GM12878 (cell line): ENCODE data around the gene FFAR1. TPM values are rescaled to one million over a fixed set of nuclear protein-coding genes. Genes with fewer than 3 reads are reported as not detected.

Source experiments
- ATAC-seq: fragments of 200-7000 bp; cut with Tn5 transposase; 3 replicates; pipeline ENCODE4 v1.9.1; 2020; ENCODE audit warnings: mild to moderate bottlenecking, moderate library complexity
- BruUV-seq: library from RNA; stranded (reverse); fragments of 400-500 nt; replicated peaks from 2 replicates; lab custom pipeline; 2021; lab: Mats Ljungman, UMichigan
- CTCF ChIA-PET: fragments of 300-600 bp; sonication (Branson Sonifier 250); formaldehyde crosslinking; extraction: SDS; loops from one replicate; lab custom pipeline; 2021; ENCODE audit warnings: inconsistent platforms; lab: Yijun Ruan, JAX
- POLR2A ChIA-PET: fragments of 350-600 bp; formaldehyde crosslinking; extraction: SDS; loops from one replicate; lab custom pipeline; 2021; ENCODE audit warnings: inconsistent platforms; lab: Charles Lee
- RAD21 ChIA-PET: fragments of 300-600 bp; sonication (Branson Sonifier 250); formaldehyde crosslinking; loops from one replicate; lab custom pipeline; 2023; ENCODE audit warnings: antibody characterized with exemption; ENCODE audit not compliant: unreplicated experiment; lab: Charles Lee
- SMC1A ChIA-PET: fragments of 300-600 bp; sonication (Branson Sonifier 250); formaldehyde crosslinking; loops from one replicate; lab custom pipeline; 2023; ENCODE audit not compliant: unreplicated experiment, uncharacterized antibody; lab: Charles Lee
- DNase-seq: peaks from one replicate; pipeline ENCODE4 v3.0.0-alpha.2; 2011; ENCODE audit warnings: low read depth, low spot score
- FAIRE-seq: peaks from 3 replicates; lab custom pipeline; 2011; peaks lifted over from hg19 to GRCh38; lab: Jason Lieb, UNC
- H2AFZ ChIP-seq: 2 replicates; pipeline ENCODE4 v1.6.0; 2011; ENCODE audit warnings: low read depth, low read length, control low read depth; ENCODE audit not compliant: control insufficient read depth
- H3K27ac ChIP-seq: 2 replicates; pipeline ENCODE4 v1.5.1; 2011; ENCODE audit warnings: control low read depth; ENCODE audit not compliant: control insufficient read depth, insufficient read depth
- H3K27me3 ChIP-seq, 2 experiments: replicated peaks in 1 of 2; 2 replicates each; pipeline versions ENCODE4 v1.6.0 to v1.6.1; 2011; ENCODE audit warnings: low read length in 1 of 2; ENCODE audit not compliant: control insufficient read depth in 2 of 2, insufficient read depth in 2 of 2
- H3K36me3 ChIP-seq, 2 experiments: 2 replicates each; pipeline ENCODE4 v1.5.1; 2011; ENCODE audit warnings: low read length in 1 of 2; ENCODE audit not compliant: control insufficient read depth in 2 of 2, insufficient read depth in 2 of 2
- H3K4me1 ChIP-seq: 2 replicates; pipeline ENCODE4 v1.6.1; 2011; ENCODE audit warnings: mild to moderate bottlenecking, low read length, moderate library complexity, mixed read lengths; ENCODE audit not compliant: control insufficient read depth, insufficient read depth
- H3K4me2 ChIP-seq: 2 replicates; pipeline ENCODE4 v1.6.0; 2011; ENCODE audit warnings: control low read depth; ENCODE audit not compliant: control insufficient read depth, insufficient read depth
- H3K4me3 ChIP-seq: fragments of 200-600 bp; sonication (generic); 2 replicates; pipeline ENCODE4 v1.5.1; 2016
- H3K79me2 ChIP-seq: 2 replicates; pipeline ENCODE4 v1.6.0; 2011; ENCODE audit warnings: low read length; ENCODE audit not compliant: control insufficient read depth, insufficient read depth
- H3K9ac ChIP-seq: 2 replicates; pipeline ENCODE4 v1.8.0; 2011; ENCODE audit warnings: low read length, control low read depth, mixed read lengths; ENCODE audit not compliant: control insufficient read depth, insufficient read depth
- H3K9me3 ChIP-seq: replicated peaks from 3 replicates; pipeline ENCODE4 v1.5.1; 2011; ENCODE audit warnings: mild to moderate bottlenecking, low read length; ENCODE audit not compliant: control insufficient read depth, insufficient read depth
- H4K20me1 ChIP-seq: 2 replicates; pipeline ENCODE4 v1.6.0; 2011; ENCODE audit not compliant: control insufficient read depth, insufficient read depth
- CREM ChIP-seq: IDR thresholded peaks from 2 replicates; pipeline ENCODE4 v1.6.1; 2014; ENCODE audit warnings: antibody characterized with exemption, low read depth
- GATAD2B ChIP-seq: fragments of 450-650 bp; conservative IDR thresholded peaks from 2 replicates; pipeline ENCODE4 v1.6.1; 2017; ENCODE audit warnings: low read depth, mild to moderate bottlenecking, moderate library complexity
- HDAC6 ChIP-seq: fragments of 200-600 bp; sonication (generic); IDR thresholded peaks from one replicate; pipeline ENCODE4 v1.8.0; 2017; ENCODE audit warnings: antibody characterized with exemption; ENCODE audit not compliant: unreplicated experiment
- JUND ChIP-seq: IDR thresholded peaks from 2 replicates; pipeline ENCODE4 v1.6.1; 2012; ENCODE audit warnings: low read depth, mild to moderate bottlenecking, low read length, improper control_type of control experiment, moderate library complexity
- NRF1 ChIP-seq: conservative IDR thresholded peaks from 2 replicates; pipeline ENCODE4 v1.6.1; 2011; ENCODE audit warnings: mild to moderate bottlenecking, low read depth, low read length, improper control_type of control experiment
- RBBP5 ChIP-seq: fragments of 200-600 bp; sonication (generic); conservative IDR thresholded peaks from 2 replicates; pipeline ENCODE4 v1.6.1; 2016
- YY1 ChIP-seq: IDR thresholded peaks from 2 replicates; pipeline ENCODE4 v1.6.1; 2011; ENCODE audit warnings: low read depth, mild to moderate bottlenecking, low read length
- WGBS: methylation state at CpG from one replicate; pipeline ENCODE4 v1.1.6; 2016; ENCODE audit warnings: low lambda C conversion rate; ENCODE audit not compliant: insufficient replicate concordance, insufficient coverage; ENCODE audit errors: missing lambda C conversion rate; 5-methylcytosine and 5-hydroxymethylcytosine counted together
- in situ Hi-C: fragments of 300-500 bp; cut with MboI; formaldehyde crosslinking; loops from 9 replicates; pipeline ENCODE4 v1.14.3; 2018; ENCODE audit warnings: mixed read lengths
- intact Hi-C: fragments of 100-400 bp; cut with micrococcal nuclease; formaldehyde crosslinking; loops from one replicate; pipeline ENCODE4 v1.14.2; 2022; ENCODE audit not compliant: unreplicated experiment
- polyA plus RNA-seq, 11 experiments: library from polyadenylated mRNA; depleted of rRNA in 4 of 11; unstranded in 6 of 11; stranded (reverse) in 5 of 11; fragments of >200 nt; fragmentation: Nextera tagmentation in 4 of 11; fragmentation: Illumina TruSeq in 1 of 11; extraction: Ambion mirVana in 4 of 11; extraction: Trizol in 1 of 11; gene quantifications; 1 replicate in 1 of 11; 2 replicates in 10 of 11; pipeline versions ENCODE4 v1.2.1 to v1.2.3, GENCODE V29; 2011 to 2016; ENCODE audit warnings: inconsistent platforms in 2 of 11, missing spikeins in 2 of 11, low read depth in 1 of 11
- total RNA-seq, 4 experiments: library from RNA; depleted of rRNA in 3 of 4; stranded (reverse); fragments of >200 nt in 3 of 4; fragmentation: Illumina TruSeq in 1 of 4; extraction: Trizol in 1 of 4; gene quantifications; 2 replicates each; pipeline versions ENCODE4 v1.2.1 to v1.2.3, GENCODE V29; 2013 to 2021
- TF ChIP-seq, protein P1 (sequence below): IDR thresholded peaks from 2 replicates; pipeline ENCODE4 v1.6.1; 2011; ENCODE audit warnings: borderline replicate concordance, low read depth, mild to moderate bottlenecking, moderate library complexity, low read length; ENCODE audit not compliant: insufficient read depth, poor library complexity, severe bottlenecking
- TF ChIP-seq, protein P2 (sequence below), 3 experiments: IDR thresholded peaks in 2 of 3; conservative IDR thresholded peaks in 1 of 3; 2 replicates each; pipeline ENCODE4 v1.5.1; 2011; ENCODE audit warnings: low read depth in 3 of 3, low read length in 3 of 3, mild to moderate bottlenecking in 3 of 3, control low read depth in 2 of 3, moderate library complexity in 2 of 3, inconsistent platforms in 1 of 3, mixed read lengths in 1 of 3; ENCODE audit not compliant: control insufficient read depth in 2 of 3, insufficient read depth in 1 of 3; ENCODE audit errors: extremely low read depth in 1 of 3
- TF ChIP-seq, protein P3 (sequence below): fragments of 450-650 bp; IDR thresholded peaks from 2 replicates; pipeline ENCODE4 v1.6.1; 2017; ENCODE audit warnings: borderline replicate concordance
- TF ChIP-seq, protein P4 (sequence below): fragments of 450-650 bp; IDR thresholded peaks from 2 replicates; pipeline ENCODE4 v1.6.1; 2017; ENCODE audit warnings: mild to moderate bottlenecking, moderate library complexity

FFAR1 gene
- total and polyA plus RNA-seq, 10 of the 15 experiments (the other 5 are each of a cell fraction or from before 2014, with no cell fraction given): 0.05 to 0.62 (median 0.14) TPM; not detected in 2

DNA sequence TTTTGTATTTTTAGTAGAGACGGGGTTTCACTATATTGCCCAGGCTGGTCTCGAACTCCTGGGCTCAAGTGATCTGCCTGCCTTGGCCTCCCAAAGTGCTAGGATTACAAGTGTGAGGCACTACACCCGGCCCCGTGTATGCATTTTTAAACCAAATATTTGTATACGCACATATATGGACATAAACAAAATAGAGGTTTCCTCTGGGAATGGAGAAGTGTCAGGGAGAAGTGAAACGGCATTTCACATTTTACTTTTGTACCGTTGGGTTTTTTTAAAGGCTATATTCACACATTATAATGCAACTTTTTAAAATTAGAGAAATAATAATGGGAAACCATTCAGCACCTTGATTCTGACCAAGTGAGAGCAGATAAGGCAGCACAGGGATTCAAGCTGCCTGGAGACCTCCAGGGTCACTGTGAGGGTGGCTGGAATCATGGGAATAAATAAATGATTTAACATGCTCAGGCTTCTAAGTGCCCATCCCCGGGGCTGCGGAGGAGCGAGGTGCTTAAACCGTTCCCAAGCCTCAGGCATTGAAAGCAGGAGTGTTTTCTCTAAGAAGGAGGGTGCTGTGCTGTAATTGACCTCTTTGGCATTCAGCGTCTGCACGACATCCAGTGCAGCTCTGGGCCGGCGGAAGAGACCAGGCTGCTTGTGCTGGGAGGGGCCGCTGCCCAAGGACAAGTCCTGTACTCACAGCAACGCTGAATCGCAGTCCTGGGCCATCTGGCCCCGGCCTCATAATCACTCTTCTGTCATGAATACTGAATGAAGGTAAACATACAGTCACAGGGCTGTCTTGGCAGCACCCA, 47.9 kb downstream of the FFAR1 start:
- no peak overlapping the region for H3K9ac ChIP-seq
- no peak overlapping the region for H3K4me2 ChIP-seq
- DNase-seq: no peak
- no peaks in the 10 kb centered on the region for H3K36me3 ChIP-seq
- CTCF ChIA-PET: no interaction called here
- POLR2A ChIA-PET: interaction anchor here (0.6 kb wide), 1 partner anchor 70 kb away, joined by 6 read pairs; no protein-coding TSS in a partner anchor
- H2AFZ ChIP-seq: no peak overlapping the region
- H3K4me3 ChIP-seq: no peak overlapping the region
- no peaks in the 10 kb centered on the region for H4K20me1 ChIP-seq
- no TSS peak for BruUV-seq
- intact Hi-C loops: no loop called here
- no peaks in the 10 kb centered on the region for H3K79me2 ChIP-seq
- FAIRE-seq: no peak
- in situ Hi-C loops: no loop called here
- H3K9me3 ChIP-seq: no peaks in the 10 kb centered on the region
- ATAC-seq: no peak
- H3K4me1 ChIP-seq: peaks cover 2% of the 10 kb centered on the region; the same call in 1 of the 2 replicates
- no peaks in the 10 kb centered on the region for H3K27me3 ChIP-seq
- RAD21 ChIA-PET: no interaction called here
- H3K27ac ChIP-seq: no peak overlapping the region
- whole genome bisulfite sequencing: 66% methylated on average over 19 of the region's 19 CpGs
- SMC1A ChIA-PET: interaction anchor here (1.2 to 10.8 kb wide), 3 partner anchors 8 to 67 kb away, joined by 4 to 110 read pairs (median 5); no protein-coding TSS in a partner anchor
- TF ChIP-seq, protein P1, sequence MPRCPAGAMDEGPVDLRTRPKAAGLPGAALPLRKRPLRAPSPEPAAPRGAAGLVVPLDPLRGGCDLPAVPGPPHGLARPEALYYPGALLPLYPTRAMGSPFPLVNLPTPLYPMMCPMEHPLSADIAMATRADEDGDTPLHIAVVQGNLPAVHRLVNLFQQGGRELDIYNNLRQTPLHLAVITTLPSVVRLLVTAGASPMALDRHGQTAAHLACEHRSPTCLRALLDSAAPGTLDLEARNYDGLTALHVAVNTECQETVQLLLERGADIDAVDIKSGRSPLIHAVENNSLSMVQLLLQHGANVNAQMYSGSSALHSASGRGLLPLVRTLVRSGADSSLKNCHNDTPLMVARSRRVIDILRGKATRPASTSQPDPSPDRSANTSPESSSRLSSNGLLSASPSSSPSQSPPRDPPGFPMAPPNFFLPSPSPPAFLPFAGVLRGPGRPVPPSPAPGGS: no peak
- no peak for TF ChIP-seq HDAC6
- TF ChIP-seq, protein P2, sequence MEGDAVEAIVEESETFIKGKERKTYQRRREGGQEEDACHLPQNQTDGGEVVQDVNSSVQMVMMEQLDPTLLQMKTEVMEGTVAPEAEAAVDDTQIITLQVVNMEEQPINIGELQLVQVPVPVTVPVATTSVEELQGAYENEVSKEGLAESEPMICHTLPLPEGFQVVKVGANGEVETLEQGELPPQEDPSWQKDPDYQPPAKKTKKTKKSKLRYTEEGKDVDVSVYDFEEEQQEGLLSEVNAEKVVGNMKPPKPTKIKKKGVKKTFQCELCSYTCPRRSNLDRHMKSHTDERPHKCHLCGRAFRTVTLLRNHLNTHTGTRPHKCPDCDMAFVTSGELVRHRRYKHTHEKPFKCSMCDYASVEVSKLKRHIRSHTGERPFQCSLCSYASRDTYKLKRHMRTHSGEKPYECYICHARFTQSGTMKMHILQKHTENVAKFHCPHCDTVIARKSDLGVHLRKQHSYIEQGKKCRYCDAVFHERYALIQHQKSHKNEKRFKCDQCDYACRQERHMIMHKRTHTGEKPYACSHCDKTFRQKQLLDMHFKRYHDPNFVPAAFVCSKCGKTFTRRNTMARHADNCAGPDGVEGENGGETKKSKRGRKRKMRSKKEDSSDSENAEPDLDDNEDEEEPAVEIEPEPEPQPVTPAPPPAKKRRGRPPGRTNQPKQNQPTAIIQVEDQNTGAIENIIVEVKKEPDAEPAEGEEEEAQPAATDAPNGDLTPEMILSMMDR (IDR thresholded peaks at IDR 0.05 in 2 of 3, conservative IDR thresholded peaks at IDR 0.05 in 1 of 3; ENCODE audit: control insufficient read depth in 2 of 3, extremely low read depth in 1 of 3, insufficient read depth in 1 of 3, low read depth in 3 of 3, low read length in 3 of 3): no peak
- TF ChIP-seq JUND: no peak
- TF ChIP-seq, protein P3, sequence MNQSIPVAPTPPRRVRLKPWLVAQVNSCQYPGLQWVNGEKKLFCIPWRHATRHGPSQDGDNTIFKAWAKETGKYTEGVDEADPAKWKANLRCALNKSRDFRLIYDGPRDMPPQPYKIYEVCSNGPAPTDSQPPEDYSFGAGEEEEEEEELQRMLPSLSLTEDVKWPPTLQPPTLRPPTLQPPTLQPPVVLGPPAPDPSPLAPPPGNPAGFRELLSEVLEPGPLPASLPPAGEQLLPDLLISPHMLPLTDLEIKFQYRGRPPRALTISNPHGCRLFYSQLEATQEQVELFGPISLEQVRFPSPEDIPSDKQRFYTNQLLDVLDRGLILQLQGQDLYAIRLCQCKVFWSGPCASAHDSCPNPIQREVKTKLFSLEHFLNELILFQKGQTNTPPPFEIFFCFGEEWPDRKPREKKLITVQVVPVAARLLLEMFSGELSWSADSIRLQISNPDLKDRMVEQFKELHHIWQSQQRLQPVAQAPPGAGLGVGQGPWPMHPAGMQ: no peak
- no peak for TF ChIP-seq GATAD2B
- no peak for TF ChIP-seq YY1
- no peak for TF ChIP-seq RBBP5
- TF ChIP-seq NRF1: no peak
- TF ChIP-seq, protein P4, sequence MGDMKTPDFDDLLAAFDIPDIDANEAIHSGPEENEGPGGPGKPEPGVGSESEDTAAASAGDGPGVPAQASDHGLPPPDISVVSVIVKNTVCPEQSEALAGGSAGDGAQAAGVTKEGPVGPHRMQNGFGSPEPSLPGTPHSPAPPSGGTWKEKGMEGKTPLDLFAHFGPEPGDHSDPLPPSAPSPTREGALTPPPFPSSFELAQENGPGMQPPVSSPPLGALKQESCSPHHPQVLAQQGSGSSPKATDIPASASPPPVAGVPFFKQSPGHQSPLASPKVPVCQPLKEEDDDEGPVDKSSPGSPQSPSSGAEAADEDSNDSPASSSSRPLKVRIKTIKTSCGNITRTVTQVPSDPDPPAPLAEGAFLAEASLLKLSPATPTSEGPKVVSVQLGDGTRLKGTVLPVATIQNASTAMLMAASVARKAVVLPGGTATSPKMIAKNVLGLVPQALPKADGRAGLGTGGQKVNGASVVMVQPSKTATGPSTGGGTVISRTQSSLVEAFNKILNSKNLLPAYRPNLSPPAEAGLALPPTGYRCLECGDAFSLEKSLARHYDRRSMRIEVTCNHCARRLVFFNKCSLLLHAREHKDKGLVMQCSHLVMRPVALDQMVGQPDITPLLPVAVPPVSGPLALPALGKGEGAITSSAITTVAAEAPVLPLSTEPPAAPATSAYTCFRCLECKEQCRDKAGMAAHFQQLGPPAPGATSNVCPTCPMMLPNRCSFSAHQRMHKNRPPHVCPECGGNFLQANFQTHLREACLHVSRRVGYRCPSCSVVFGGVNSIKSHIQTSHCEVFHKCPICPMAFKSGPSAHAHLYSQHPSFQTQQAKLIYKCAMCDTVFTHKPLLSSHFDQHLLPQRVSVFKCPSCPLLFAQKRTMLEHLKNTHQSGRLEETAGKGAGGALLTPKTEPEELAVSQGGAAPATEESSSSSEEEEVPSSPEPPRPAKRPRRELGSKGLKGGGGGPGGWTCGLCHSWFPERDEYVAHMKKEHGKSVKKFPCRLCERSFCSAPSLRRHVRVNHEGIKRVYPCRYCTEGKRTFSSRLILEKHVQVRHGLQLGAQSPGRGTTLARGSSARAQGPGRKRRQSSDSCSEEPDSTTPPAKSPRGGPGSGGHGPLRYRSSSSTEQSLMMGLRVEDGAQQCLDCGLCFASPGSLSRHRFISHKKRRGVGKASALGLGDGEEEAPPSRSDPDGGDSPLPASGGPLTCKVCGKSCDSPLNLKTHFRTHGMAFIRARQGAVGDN: no peak
- TF ChIP-seq CREM: no peak
